HG02623 (cell line): ENCODE results near the gene TRNAU1AP.
"Not testable (repeated sequence)": the region's sequence is repeated elsewhere in the genome, so short reads cannot be mapped to it uniquely, and the experiment has no call there.

Experiments
- ATAC-seq: cut with Tn5 transposase; IDR thresholded peaks from one replicate; pipeline ENCODE4 v1.9.1; 2021; ENCODE audit warnings: moderate library complexity; ENCODE audit not compliant: unreplicated experiment

TRNAU1AP gene

GRCh38 chr1:28577052-28577678, 24.3 kb downstream of the TRNAU1AP start:
- no peak for ATAC-seq

- ATAC-seq: no peak
Observed at GRCh38 chr1:28577738-28578536, 25.1 kb downstream of the TRNAU1AP start.

GRCh38 chr1:28578696-28579218, 25.9 kb downstream of the TRNAU1AP start:
- ATAC-seq: no peak

GRCh38 chr1:28579401-28579800, 26.5 kb downstream of the TRNAU1AP start:
- ATAC-seq: no peak

GRCh38 chr1:28580722-28581530, 28.0 kb downstream of the TRNAU1AP start:
- peak; percentile 2 for ATAC-seq

GRCh38 chr1:28581531-28582247, 28.8 kb downstream of the TRNAU1AP start:
- ATAC-seq: peak; percentile 83

- no peak for ATAC-seq
Observed at GRCh38 chr1:28582248-28582615, 29.3 kb downstream of the TRNAU1AP start.

GRCh38 chr1:28586585-28587391, 33.9 kb downstream of the TRNAU1AP start:
- ATAC-seq: not testable (repeated sequence)

GRCh38 chr1:28591708-28592320, 38.9 kb downstream of the TRNAU1AP start, which contains the start of gene RAB42:
RAB42 (plus strand) TSS chr1:28592265; CDS start chr1:28592512, 247 bp downstream.
- ATAC-seq: no peak

GRCh38 chr1:28592321-28593071, 39.6 kb downstream of the TRNAU1AP start:
- no peak for ATAC-seq

GRCh38 chr1:28593988-28594356, 41.1 kb downstream of the TRNAU1AP start:
- ATAC-seq: not testable (repeated sequence)

- ATAC-seq: not testable (repeated sequence)
Observed at GRCh38 chr1:28594686-28595411, 42.0 kb downstream of the TRNAU1AP start.

GRCh38 chr1:28595412-28596191, 42.7 kb downstream of the TRNAU1AP start:
- no peak for ATAC-seq

- ATAC-seq: not testable (repeated sequence)
Observed at GRCh38 chr1:28596276-28596675, 43.4 kb downstream of the TRNAU1AP start.

GRCh38 chr1:28601696-28602095, 48.8 kb downstream of the TRNAU1AP start:
- ATAC-seq: no peak

GRCh38 chr1:28602536-28603439, 49.9 kb downstream of the TRNAU1AP start:
- ATAC-seq: no peak
